ENCODE measurements around the gene HHEX.
"Not testable (repeated sequence)": the region's sequence is repeated elsewhere in the genome, so short reads cannot be mapped to it uniquely, and the experiment has no call there.

HHEX gene

GRCh38 chr10:92740762-92741161 lies 51.0 kb downstream of the HHEX start:
- DNase-seq: no peak

GRCh38 chr10:92741741-92742140 lies 52.0 kb downstream of the HHEX start:
- not testable (repeated sequence) for DNase-seq

- DNase-seq: no peak
Measured at GRCh38 chr10:92742331-92743228, 52.8 kb downstream of the HHEX start.

Measured in activated CD4-positive, alpha-beta T cell treated with anti-CD3 and anti-CD28 coated beads, Interleukin-2, amount 50 U/mL, for 1 hour (primary cell).